Measurements from ENCODE around the gene HOXD10.

DNA sequence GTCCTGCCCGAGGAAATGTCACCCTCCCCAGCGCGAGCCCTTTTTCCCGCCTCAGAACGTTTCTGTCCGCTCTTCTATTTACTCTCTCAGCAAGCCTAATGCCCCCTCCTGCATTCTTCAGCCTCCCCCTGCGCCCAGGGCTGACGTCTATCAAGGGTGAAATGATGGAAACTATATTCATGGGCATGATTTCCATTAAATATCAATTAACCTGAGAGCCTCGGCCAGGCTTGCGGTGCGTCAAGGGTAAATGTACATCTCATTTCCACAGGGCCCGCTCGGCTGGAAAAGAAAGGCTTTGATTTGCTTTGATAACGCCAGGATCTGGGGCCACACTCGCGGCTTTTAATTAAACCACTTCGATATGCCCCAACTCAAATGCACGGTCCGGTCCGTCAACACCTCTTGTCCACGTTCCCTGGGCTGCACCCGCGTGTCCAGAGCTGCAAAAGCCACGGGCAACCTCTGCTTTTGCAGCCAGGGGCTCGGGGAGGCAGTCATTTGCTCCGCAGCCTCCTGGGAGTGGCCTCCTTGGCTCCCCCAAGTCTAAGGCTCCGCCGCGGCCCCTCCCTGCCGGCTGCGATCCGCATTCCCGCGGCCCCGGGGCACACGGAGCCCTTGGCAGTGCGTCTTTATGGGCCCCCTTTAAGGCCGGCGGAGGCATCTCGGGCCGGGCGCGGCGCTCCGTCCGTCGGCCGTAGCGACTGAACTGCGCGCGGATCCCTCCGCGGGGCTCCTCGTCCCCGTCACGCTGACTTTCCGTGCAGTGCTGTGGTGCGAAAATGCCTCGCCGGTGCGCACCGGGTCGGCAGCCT is 12.6 kb downstream of the HOXD10 start, which contains the start of gene HOXD8:
- TF ChIP-seq, protein P1, sequence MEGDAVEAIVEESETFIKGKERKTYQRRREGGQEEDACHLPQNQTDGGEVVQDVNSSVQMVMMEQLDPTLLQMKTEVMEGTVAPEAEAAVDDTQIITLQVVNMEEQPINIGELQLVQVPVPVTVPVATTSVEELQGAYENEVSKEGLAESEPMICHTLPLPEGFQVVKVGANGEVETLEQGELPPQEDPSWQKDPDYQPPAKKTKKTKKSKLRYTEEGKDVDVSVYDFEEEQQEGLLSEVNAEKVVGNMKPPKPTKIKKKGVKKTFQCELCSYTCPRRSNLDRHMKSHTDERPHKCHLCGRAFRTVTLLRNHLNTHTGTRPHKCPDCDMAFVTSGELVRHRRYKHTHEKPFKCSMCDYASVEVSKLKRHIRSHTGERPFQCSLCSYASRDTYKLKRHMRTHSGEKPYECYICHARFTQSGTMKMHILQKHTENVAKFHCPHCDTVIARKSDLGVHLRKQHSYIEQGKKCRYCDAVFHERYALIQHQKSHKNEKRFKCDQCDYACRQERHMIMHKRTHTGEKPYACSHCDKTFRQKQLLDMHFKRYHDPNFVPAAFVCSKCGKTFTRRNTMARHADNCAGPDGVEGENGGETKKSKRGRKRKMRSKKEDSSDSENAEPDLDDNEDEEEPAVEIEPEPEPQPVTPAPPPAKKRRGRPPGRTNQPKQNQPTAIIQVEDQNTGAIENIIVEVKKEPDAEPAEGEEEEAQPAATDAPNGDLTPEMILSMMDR (conservative IDR thresholded peaks at IDR 0.05 in 1 of 2, IDR thresholded peaks at IDR 0.05 in 1 of 2; ENCODE audit: low read depth in 1 of 2, low read length in 2 of 2) = no peak
- TF ChIP-seq EZH2 (IDR thresholded peaks at IDR 0.05; ENCODE audit: low read length, missing control alignments) = peak; percentile 51

Measured in fibroblast of lung (primary cell).